Effector memory CD4-positive, alpha-beta T cell (primary cell): ENCODE measurements around the gene UBL7.

Source experiments
- DNase-seq, 3 donors: peaks; one replicate each; pipeline ENCODE4 v3.0.0-alpha.2; 2020
- H3K27ac ChIP-seq: 2 replicates; pipeline ENCODE4 v1.7.0; 2013; ENCODE audit warnings: mild to moderate bottlenecking, low read length, moderate library complexity; ENCODE audit not compliant: insufficient read depth, poor library complexity, severe bottlenecking
- H3K27me3 ChIP-seq: replicated peaks from 2 replicates; pipeline ENCODE4 v1.7.0; 2013; ENCODE audit warnings: mild to moderate bottlenecking, low read length; ENCODE audit not compliant: insufficient read depth, control insufficient read depth, poor library complexity, severe bottlenecking
- H3K36me3 ChIP-seq: 2 replicates; pipeline ENCODE4 v1.7.0; 2013; ENCODE audit warnings: mild to moderate bottlenecking, low read length, moderate library complexity; ENCODE audit not compliant: control insufficient read depth, insufficient read depth
- H3K4me1 ChIP-seq: 2 replicates; pipeline ENCODE4 v1.7.0; 2013; ENCODE audit warnings: low read length, mild to moderate bottlenecking; ENCODE audit not compliant: control insufficient read depth, insufficient read depth, poor library complexity, severe bottlenecking
- H3K4me3 ChIP-seq: 2 replicates; pipeline ENCODE4 v1.7.0; 2013; ENCODE audit warnings: low read length, low read depth, mild to moderate bottlenecking; ENCODE audit not compliant: insufficient read depth, poor library complexity, severe bottlenecking
- H3K9me3 ChIP-seq: 2 replicates; pipeline ENCODE4 v1.7.0; 2013; ENCODE audit warnings: mild to moderate bottlenecking, low read length, moderate library complexity; ENCODE audit not compliant: control insufficient read depth

UBL7 gene

GRCh38 chr15:74442604-74443003 lies 18.4 kb downstream of the UBL7 start:
- no peak for DNase-seq
- H3K27me3 ChIP-seq = no peaks in the 10 kb centered on the region
- no peak overlapping the region for H3K27ac ChIP-seq
- peaks cover 23% of the 10 kb centered on the region for H3K36me3 ChIP-seq
- no peaks in the 10 kb centered on the region for H3K4me1 ChIP-seq
- no peak overlapping the region for H3K4me3 ChIP-seq
- H3K9me3 ChIP-seq = no peaks in the 10 kb centered on the region

DNA sequence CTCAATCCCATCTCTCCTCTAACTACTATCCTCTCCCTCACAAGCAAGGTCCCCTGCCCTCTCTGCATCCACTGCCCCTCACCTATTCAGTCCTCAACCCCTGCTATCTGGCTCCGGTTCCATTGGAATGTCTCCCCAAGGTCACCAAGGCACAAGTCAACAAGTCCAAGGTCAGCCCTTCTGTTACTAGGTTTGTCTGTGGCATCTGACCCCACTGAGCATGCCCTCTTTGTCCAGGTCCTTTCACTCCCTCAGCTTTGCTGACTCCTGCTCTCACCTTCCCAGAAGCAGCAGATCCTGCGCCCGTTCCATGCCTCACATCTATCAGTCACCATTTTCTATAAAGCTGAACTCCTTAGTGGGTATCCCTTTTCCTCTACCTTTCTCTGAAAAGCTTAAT lies 18.9 kb downstream of the UBL7 start:
- no peak overlapping the region for H3K27ac ChIP-seq
- DNase-seq = no peak
- H3K27me3 ChIP-seq = no peaks in the 10 kb centered on the region
- H3K4me3 ChIP-seq = no peak overlapping the region
- no peaks in the 10 kb centered on the region for H3K9me3 ChIP-seq
- H3K36me3 ChIP-seq = peaks cover 20% of the 10 kb centered on the region
- H3K4me1 ChIP-seq = no peaks in the 10 kb centered on the region

- Histone ChIP-seq H3K9me3 (no peaks in the 10 kb centered on the region), H3K27me3 (no peaks in the 10 kb centered on the region), H3K36me3 (peaks cover 20% of the 10 kb centered on the region), H3K27ac (no peak overlapping the region), H3K4me3 (no peak overlapping the region), H3K4me1 (no peaks in the 10 kb centered on the region)
- no peak for DNase-seq
These were observed 19.6 kb downstream of the UBL7 start for GRCh38 chr15:74441248-74441941.

GRCh38 chr15:74438721-74439316 lies 22.1 kb downstream of the UBL7 start:
- Histone ChIP-seq H3K36me3 (no peaks in the 10 kb centered on the region), H3K4me3 (no peak overlapping the region), H3K27me3 (no peaks in the 10 kb centered on the region)

GRCh38 chr15:74438206-74438605 lies 22.8 kb downstream of the UBL7 start:
- no peaks in the 10 kb centered on the region for H3K36me3 ChIP-seq
- H3K4me1 ChIP-seq = peaks cover 9% of the 10 kb centered on the region
- H3K27ac ChIP-seq = no peak overlapping the region
- DNase-seq = no peak
- no peaks in the 10 kb centered on the region for H3K27me3 ChIP-seq
- H3K9me3 ChIP-seq = no peaks in the 10 kb centered on the region
- no peak overlapping the region for H3K4me3 ChIP-seq

More at GRCh38 chr15:74438721-74439316, 22.1 kb downstream of the UBL7 start:
- Histone ChIP-seq H3K4me1 (peaks cover 5% of the 10 kb centered on the region), H3K27ac (no peak overlapping the region), H3K9me3 (no peaks in the 10 kb centered on the region)
- DNase-seq = peak; percentile 41 to 56 (median 48)

DNA sequence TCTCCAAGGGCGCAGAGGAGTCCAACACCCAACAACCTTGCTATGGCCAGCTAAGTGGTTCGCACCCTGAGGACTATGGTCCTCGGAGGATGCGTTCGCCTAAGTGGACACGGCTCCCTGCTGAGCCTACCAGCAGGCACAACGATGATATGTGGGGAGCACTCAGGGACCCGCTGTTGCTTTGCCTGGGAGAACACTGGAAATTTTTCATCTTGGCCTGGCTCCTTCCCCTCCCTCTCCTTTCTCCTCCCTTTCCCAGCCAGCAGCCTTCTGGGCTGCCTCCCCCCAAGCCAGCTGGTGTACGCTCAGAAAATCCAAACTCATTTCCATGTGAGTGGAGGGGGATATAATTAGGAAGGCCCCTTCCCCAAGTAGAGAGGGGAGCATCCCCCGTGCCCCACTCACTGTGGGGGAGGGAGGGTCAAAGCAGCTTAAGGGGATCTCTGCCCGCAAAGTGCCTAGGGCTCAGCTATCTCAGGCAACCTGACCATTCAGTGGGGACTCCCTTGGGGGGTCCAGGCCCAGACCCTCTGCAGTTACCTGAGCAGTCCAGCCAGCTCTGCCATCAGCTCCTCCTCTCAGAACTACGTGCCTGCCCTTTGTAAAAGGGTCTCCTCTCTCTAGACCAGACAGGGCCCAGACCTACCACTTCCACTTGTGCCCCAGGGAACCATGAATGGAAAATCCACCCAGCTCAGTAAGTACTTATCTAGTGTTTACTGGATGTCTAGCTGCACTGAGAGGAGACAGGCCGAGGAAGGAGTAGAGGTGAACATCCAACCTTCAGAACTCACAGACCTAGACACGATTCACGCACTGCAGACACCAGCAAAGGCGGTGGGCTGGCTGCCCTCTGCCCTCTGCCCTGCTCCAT lies 26.5 kb downstream of the UBL7 start:
- no peaks in the 10 kb centered on the region for H3K36me3 ChIP-seq
- no peaks in the 10 kb centered on the region for H3K27me3 ChIP-seq
- H3K27ac ChIP-seq = no peak overlapping the region
- peak overlapping the region; percentile 57 for H3K4me3 ChIP-seq
- peaks cover 16% of the 10 kb centered on the region for H3K4me1 ChIP-seq
- H3K9me3 ChIP-seq = no peaks in the 10 kb centered on the region
- DNase-seq = no peak

DNA sequence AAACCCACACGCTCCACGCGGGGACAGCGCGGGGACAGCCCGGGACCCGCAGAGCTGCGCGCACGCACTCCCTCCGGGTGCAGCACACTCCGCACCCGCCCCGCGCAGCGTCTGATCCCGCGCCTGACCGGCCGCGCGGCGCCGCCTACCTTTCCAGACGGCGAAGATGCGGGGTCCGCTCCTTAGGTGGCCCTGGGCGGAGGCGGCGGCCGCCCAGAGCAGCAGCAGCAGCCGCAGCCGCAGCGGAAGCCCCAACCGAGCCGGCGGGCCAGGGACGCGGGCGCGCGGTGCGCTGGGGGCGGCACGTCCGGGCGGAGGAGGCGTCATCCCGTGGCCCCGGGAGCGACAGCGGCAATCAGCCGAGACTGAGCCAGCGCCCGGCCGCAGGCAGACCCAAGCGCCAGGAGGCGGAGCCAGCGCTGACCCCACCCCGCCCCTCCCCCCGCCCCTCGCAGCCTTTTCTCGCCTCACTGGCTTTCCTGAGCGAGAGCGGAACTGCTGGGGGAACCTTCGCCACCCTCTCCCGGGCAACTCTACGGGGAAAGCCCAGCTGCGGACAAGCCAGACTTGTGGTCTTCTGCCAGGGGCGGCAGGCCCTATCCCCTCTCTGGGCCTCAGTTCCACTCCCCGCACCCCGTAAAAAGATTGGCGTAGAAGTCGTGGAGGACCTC lies 27.2 kb downstream of the UBL7 start, which contains the start of gene SEMA7A:
TSS of gene SEMA7A (minus strand) at position 367 of the 671 bp plus-strand sequence. CDS start at position 327, 40 bp downstream.
- Histone ChIP-seq H3K4me1 (peaks cover 16% of the 10 kb centered on the region), H3K27ac (no peak within 1 kb of the TSS), H3K27me3 (no peaks in the 10 kb centered on the region), H3K9me3 (no peaks in the 10 kb centered on the region), H3K4me3 (peak within 1 kb of the TSS; percentile 57), H3K36me3 (no peaks in the 10 kb centered on the region)
- DNase-seq = peak; percentile 52 to 56 (median 56)

GRCh38 chr15:74432968-74433591 lies 27.9 kb downstream of the UBL7 start:
- Histone ChIP-seq H3K27ac (no peak overlapping the region), H3K4me3 (peak overlapping the region; percentile 57), H3K27me3 (no peaks in the 10 kb centered on the region)

GRCh38 chr15:74432271-74432967 lies 28.5 kb downstream of the UBL7 start:
- H3K4me1 ChIP-seq = peaks cover 16% of the 10 kb centered on the region

More at GRCh38 chr15:74432968-74433591, 27.9 kb downstream of the UBL7 start:
- no peaks in the 10 kb centered on the region for H3K36me3 ChIP-seq
- DNase-seq = no peak
- H3K4me1 ChIP-seq = peaks cover 16% of the 10 kb centered on the region
- no peaks in the 10 kb centered on the region for H3K9me3 ChIP-seq

More at GRCh38 chr15:74432271-74432967, 28.5 kb downstream of the UBL7 start:
- Histone ChIP-seq H3K9me3 (no peaks in the 10 kb centered on the region), H3K27me3 (no peaks in the 10 kb centered on the region), H3K4me3 (no peak overlapping the region), H3K36me3 (no peaks in the 10 kb centered on the region), H3K27ac (no peak overlapping the region)
- DNase-seq = no peak
